Measurements from ENCODE around the gene ATG4A. TPM values are rescaled to one million over a fixed set of nuclear protein-coding genes. Genes with fewer than 3 reads are reported as not detected.

The ATG4A gene
- total RNA-seq, 1 donor from 2014 or later: 11.7 TPM

DNA sequence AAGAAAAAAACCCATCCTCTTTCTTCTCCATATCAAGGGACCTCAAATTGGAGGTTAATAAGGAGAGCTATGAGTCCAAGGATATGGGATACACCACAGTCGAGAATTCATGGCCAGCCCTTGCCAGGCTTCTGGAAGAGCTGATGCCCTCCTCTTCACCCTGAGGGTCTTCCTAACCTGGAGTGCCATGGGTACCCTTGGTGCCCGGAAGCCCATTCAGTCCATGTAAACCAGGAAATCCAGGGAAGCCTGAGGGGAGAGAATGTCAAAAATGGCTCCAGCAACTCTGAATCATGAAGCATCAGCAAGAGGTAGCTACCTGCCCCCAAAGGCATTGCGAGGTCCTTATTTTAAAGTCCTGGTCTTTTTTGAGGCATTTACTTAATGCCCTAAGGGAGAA is 78.2 kb downstream of the ATG4A start:
- no peaks in the 10 kb centered on the region for H3K36me3 Mint-ChIP-seq (ENCODE audit: unreplicated experiment)
- no peaks in the 10 kb centered on the region for H3K9me3 Mint-ChIP-seq (ENCODE audit: unreplicated experiment)
- DNase-seq: no peak
- H3K27ac Mint-ChIP-seq (ENCODE audit: unreplicated experiment): no peak overlapping the region
- H3K4me1 Mint-ChIP-seq (ENCODE audit: low read depth, unreplicated experiment): no peaks in the 10 kb centered on the region
- H3K27me3 Mint-ChIP-seq (ENCODE audit: unreplicated experiment): no peaks in the 10 kb centered on the region
- H3K4me3 Mint-ChIP-seq (ENCODE audit: unreplicated experiment): no peak overlapping the region
- TF ChIP-seq, protein P1, sequence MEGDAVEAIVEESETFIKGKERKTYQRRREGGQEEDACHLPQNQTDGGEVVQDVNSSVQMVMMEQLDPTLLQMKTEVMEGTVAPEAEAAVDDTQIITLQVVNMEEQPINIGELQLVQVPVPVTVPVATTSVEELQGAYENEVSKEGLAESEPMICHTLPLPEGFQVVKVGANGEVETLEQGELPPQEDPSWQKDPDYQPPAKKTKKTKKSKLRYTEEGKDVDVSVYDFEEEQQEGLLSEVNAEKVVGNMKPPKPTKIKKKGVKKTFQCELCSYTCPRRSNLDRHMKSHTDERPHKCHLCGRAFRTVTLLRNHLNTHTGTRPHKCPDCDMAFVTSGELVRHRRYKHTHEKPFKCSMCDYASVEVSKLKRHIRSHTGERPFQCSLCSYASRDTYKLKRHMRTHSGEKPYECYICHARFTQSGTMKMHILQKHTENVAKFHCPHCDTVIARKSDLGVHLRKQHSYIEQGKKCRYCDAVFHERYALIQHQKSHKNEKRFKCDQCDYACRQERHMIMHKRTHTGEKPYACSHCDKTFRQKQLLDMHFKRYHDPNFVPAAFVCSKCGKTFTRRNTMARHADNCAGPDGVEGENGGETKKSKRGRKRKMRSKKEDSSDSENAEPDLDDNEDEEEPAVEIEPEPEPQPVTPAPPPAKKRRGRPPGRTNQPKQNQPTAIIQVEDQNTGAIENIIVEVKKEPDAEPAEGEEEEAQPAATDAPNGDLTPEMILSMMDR (IDR thresholded peaks at IDR 0.05; ENCODE audit: partially characterized antibody, unreplicated experiment): no peak

- DNase-seq: no peak
- Mint-ChIP-seq H3K4me1 (ENCODE audit: low read depth, unreplicated experiment) (no peaks in the 10 kb centered on the region), H3K27me3 (ENCODE audit: unreplicated experiment) (no peaks in the 10 kb centered on the region), H3K9me3 (ENCODE audit: unreplicated experiment) (no peaks in the 10 kb centered on the region), H3K4me3 (ENCODE audit: unreplicated experiment) (no peak overlapping the region), H3K27ac (ENCODE audit: unreplicated experiment) (no peak overlapping the region), H3K36me3 (ENCODE audit: unreplicated experiment) (no peaks in the 10 kb centered on the region)
- TF ChIP-seq, protein P1 (IDR thresholded peaks at IDR 0.05; ENCODE audit: partially characterized antibody, unreplicated experiment): no peak
These were observed 80.1 kb downstream of the ATG4A start for GRCh38 chrX:108171671-108172070.

- Mint-ChIP-seq H3K4me3 (ENCODE audit: unreplicated experiment) (no peak overlapping the region), H3K27ac (ENCODE audit: unreplicated experiment) (no peak overlapping the region), H3K36me3 (ENCODE audit: unreplicated experiment) (no peaks in the 10 kb centered on the region), H3K27me3 (ENCODE audit: unreplicated experiment) (no peaks in the 10 kb centered on the region), H3K9me3 (ENCODE audit: unreplicated experiment) (peaks cover 1% of the 10 kb centered on the region), H3K4me1 (ENCODE audit: low read depth, unreplicated experiment) (no peaks in the 10 kb centered on the region)
- DNase-seq: no peak
- TF ChIP-seq, protein P1 (IDR thresholded peaks at IDR 0.05; ENCODE audit: partially characterized antibody, unreplicated experiment): no peak
These were observed 82.3 kb downstream of the ATG4A start for GRCh38 chrX:108173874-108174273.

DNA sequence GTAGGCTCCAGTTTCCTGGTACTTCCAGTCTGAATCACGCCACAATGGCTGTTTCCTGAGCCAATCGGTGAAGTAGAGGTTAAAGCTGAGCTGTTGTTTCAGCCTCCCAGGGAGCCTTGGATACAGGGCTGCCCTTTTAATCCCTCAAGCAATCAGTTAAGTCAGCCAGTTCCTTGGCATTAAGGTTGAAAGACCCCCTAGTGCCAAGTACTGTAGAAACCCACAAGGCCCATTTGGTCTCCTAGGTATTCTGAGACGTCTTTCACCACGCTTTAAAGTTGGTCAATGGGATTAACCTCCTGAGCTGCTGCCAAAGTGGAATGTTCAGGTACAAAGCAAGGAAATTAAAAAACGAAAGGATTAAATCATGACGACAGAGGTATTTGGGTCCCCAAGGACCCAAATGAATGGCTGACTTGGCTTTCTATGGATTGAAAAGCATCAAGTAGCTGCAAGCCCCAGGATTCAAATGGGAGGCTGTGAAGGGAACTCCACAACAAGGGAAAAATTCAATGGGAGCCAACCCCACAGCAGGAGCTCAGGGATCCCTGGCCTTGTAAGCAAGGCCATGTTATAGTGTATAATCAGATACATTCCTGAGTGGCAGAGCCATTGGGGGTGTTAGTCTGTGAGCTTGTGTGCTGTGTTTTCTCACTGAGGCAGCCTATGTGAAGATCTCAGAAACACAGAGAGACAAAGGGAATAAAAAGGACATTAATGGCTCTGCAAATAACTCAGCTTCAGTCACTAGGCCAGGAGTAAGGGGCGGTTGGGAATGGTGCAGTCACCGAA is 86.0 kb downstream of the ATG4A start:
- Mint-ChIP-seq H3K4me1 (ENCODE audit: low read depth, unreplicated experiment) (no peaks in the 10 kb centered on the region), H3K36me3 (ENCODE audit: unreplicated experiment) (no peaks in the 10 kb centered on the region), H3K4me3 (ENCODE audit: unreplicated experiment) (no peak overlapping the region), H3K27me3 (ENCODE audit: unreplicated experiment) (no peaks in the 10 kb centered on the region), H3K27ac (ENCODE audit: unreplicated experiment) (no peak overlapping the region), H3K9me3 (ENCODE audit: unreplicated experiment) (peaks cover 1% of the 10 kb centered on the region)
- no peak for DNase-seq
- TF ChIP-seq, protein P1 (IDR thresholded peaks at IDR 0.05; ENCODE audit: partially characterized antibody, unreplicated experiment): no peak

GRCh38 chrX:108178143-108178498 is 86.5 kb downstream of the ATG4A start:
- no peaks in the 10 kb centered on the region for H3K36me3 Mint-ChIP-seq (ENCODE audit: unreplicated experiment)
- TF ChIP-seq, protein P1 (IDR thresholded peaks at IDR 0.05; ENCODE audit: partially characterized antibody, unreplicated experiment): no peak
- peaks cover 1% of the 10 kb centered on the region for H3K9me3 Mint-ChIP-seq (ENCODE audit: unreplicated experiment)
- H3K27me3 Mint-ChIP-seq (ENCODE audit: unreplicated experiment): no peaks in the 10 kb centered on the region
- DNase-seq: no peak
- H3K4me1 Mint-ChIP-seq (ENCODE audit: low read depth, unreplicated experiment): no peaks in the 10 kb centered on the region
- no peak overlapping the region for H3K4me3 Mint-ChIP-seq (ENCODE audit: unreplicated experiment)
- H3K27ac Mint-ChIP-seq (ENCODE audit: unreplicated experiment): no peak overlapping the region

All from glutamatergic neuron (in vitro differentiated cells).